ENCODE data around the gene IMMP2L. TPM values are rescaled to one million over a fixed set of nuclear protein-coding genes. Genes with fewer than 3 reads are reported as not detected.

IMMP2L gene
- total RNA-seq, 1 donor from 2014 or later, result 11.2 TPM

DNA sequence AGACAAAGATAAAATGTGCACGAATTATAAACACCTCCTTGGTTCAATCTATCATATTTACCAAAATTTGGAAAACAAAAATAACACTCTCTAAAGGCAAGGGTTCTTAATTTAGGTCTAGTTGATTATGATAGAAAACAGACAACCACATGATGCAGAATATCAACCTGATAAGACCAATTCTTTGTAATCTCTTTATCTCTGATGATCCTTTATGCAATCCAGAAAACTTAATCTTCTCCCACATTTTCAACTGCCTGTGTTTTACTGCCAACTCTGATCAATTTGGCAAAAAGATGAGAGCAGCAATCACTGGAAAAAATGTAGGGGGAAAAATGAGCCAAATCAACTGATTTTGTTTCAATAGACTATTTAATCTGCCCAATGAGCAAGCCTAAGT is 322.9 kb downstream of the IMMP2L start:
- no peak overlapping the region for H3K27ac Mint-ChIP-seq (ENCODE audit: unreplicated experiment)

DNA sequence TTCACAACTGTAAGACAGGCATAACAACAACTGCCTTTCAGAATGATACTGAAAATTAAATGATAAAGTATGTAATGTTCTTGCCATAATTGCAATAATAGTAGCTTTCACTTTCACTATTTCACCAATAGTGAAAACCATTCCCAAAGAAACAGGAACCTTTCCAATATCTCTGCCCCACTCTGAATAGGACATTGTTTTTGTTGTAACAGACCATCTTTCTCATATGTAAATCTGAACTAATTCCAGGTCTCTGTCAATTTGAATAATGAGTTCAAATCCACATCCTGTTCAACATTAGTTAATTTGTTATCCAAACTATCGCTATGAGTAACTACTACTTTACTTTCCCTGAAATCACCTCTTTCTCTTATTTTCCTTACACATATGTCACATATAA is 323.4 kb downstream of the IMMP2L start:
- H3K4me1 Mint-ChIP-seq (ENCODE audit: unreplicated experiment), result no peaks in the 10 kb centered on the region
- H3K27ac Mint-ChIP-seq (ENCODE audit: unreplicated experiment), result no peak overlapping the region
- H3K36me3 Mint-ChIP-seq (ENCODE audit: low read depth, unreplicated experiment), result no peaks in the 10 kb centered on the region
- TF ChIP-seq, protein P1, sequence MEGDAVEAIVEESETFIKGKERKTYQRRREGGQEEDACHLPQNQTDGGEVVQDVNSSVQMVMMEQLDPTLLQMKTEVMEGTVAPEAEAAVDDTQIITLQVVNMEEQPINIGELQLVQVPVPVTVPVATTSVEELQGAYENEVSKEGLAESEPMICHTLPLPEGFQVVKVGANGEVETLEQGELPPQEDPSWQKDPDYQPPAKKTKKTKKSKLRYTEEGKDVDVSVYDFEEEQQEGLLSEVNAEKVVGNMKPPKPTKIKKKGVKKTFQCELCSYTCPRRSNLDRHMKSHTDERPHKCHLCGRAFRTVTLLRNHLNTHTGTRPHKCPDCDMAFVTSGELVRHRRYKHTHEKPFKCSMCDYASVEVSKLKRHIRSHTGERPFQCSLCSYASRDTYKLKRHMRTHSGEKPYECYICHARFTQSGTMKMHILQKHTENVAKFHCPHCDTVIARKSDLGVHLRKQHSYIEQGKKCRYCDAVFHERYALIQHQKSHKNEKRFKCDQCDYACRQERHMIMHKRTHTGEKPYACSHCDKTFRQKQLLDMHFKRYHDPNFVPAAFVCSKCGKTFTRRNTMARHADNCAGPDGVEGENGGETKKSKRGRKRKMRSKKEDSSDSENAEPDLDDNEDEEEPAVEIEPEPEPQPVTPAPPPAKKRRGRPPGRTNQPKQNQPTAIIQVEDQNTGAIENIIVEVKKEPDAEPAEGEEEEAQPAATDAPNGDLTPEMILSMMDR (IDR thresholded peaks at IDR 0.05; ENCODE audit: unreplicated experiment), result no peak
- no peak for DNase-seq (ENCODE audit: low spot score)
- H3K9me3 Mint-ChIP-seq (ENCODE audit: unreplicated experiment), result no peaks in the 10 kb centered on the region
- H3K4me3 Mint-ChIP-seq (ENCODE audit: unreplicated experiment), result no peak overlapping the region
- no peaks in the 10 kb centered on the region for H3K27me3 Mint-ChIP-seq (ENCODE audit: unreplicated experiment)

More for the DNA sequence above, 322.9 kb downstream of the IMMP2L start:
- Mint-ChIP-seq H3K4me1 (ENCODE audit: unreplicated experiment) (no peaks in the 10 kb centered on the region), H3K36me3 (ENCODE audit: low read depth, unreplicated experiment) (no peaks in the 10 kb centered on the region), H3K4me3 (ENCODE audit: unreplicated experiment) (no peak overlapping the region), H3K27me3 (ENCODE audit: unreplicated experiment) (no peaks in the 10 kb centered on the region), H3K9me3 (ENCODE audit: unreplicated experiment) (no peaks in the 10 kb centered on the region)
- TF ChIP-seq, protein P1 (IDR thresholded peaks at IDR 0.05; ENCODE audit: unreplicated experiment), result no peak
- DNase-seq (ENCODE audit: low spot score), result no peak

DNA sequence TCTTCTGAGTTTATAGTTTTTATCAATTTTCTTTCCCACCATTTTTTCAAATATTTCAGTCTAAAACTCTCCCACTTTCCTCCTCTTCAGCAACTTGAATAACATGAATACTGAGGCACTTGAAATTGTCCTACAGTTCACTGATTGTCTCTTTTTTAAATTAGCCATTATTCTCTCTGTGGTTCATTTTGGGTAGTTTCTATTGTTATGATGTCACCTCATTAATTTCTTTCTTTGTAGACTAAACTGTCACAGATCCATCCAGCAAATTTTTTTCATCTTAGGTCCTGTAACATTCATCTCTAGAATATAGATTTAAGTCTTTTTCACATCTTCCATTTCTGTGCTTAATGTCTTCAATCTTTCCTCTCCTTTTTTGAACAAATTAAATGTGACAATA is 326.6 kb downstream of the IMMP2L start:
- no peaks in the 10 kb centered on the region for H3K9me3 Mint-ChIP-seq (ENCODE audit: unreplicated experiment)
- peaks cover 2% of the 10 kb centered on the region for H3K4me1 Mint-ChIP-seq (ENCODE audit: unreplicated experiment)
- H3K27ac Mint-ChIP-seq (ENCODE audit: unreplicated experiment), result no peak overlapping the region
- no peaks in the 10 kb centered on the region for H3K27me3 Mint-ChIP-seq (ENCODE audit: unreplicated experiment)
- DNase-seq (ENCODE audit: low spot score), result no peak
- H3K36me3 Mint-ChIP-seq (ENCODE audit: low read depth, unreplicated experiment), result no peaks in the 10 kb centered on the region
- no peak overlapping the region for H3K4me3 Mint-ChIP-seq (ENCODE audit: unreplicated experiment)
- TF ChIP-seq, protein P1 (IDR thresholded peaks at IDR 0.05; ENCODE audit: unreplicated experiment), result no peak

DNA sequence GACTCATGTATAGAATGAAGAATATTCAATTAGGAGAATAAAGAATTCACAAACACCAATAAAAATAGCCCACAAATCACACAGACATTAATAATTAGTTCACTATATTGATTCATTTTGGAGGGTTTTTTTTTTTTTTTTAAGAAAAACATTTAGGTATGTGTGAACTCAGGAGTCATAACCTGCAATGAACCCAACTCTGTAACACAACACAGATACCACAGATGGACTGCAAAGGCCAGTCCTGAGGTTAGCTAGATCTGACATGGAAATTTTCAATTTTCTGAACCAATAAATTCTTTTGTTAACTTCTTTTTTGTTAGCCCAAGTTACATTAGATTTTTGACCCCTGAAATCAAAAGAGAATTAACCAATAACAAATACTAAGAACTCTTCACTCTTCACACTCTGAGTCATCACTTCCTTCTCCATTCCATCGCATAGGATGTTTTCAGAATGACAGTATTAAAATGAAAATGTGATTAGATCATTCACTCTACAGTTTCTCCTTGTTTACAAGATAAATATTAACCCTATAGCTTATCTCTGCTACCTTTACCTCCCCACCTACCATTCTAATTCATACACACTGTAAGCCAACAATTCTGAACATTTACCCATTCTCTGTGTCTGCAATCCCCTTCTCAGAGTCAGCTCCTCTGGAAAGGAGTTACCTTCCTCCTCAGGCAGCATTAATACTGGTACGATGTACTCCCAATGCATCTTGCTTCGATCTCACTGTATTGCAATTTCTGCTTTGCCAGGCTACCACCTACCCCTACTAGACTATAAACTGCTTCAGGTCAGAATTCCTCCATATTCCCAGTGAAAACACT is 329.8 kb downstream of the IMMP2L start:
- H3K4me3 Mint-ChIP-seq (ENCODE audit: unreplicated experiment), result no peak overlapping the region
- TF ChIP-seq, protein P1 (IDR thresholded peaks at IDR 0.05; ENCODE audit: unreplicated experiment), result no peak
- H3K4me1 Mint-ChIP-seq (ENCODE audit: unreplicated experiment), result peaks cover 3% of the 10 kb centered on the region
- no peaks in the 10 kb centered on the region for H3K36me3 Mint-ChIP-seq (ENCODE audit: low read depth, unreplicated experiment)
- H3K9me3 Mint-ChIP-seq (ENCODE audit: unreplicated experiment), result no peaks in the 10 kb centered on the region
- no peak overlapping the region for H3K27ac Mint-ChIP-seq (ENCODE audit: unreplicated experiment)
- no peaks in the 10 kb centered on the region for H3K27me3 Mint-ChIP-seq (ENCODE audit: unreplicated experiment)
- DNase-seq (ENCODE audit: low spot score), result no peak

DNA sequence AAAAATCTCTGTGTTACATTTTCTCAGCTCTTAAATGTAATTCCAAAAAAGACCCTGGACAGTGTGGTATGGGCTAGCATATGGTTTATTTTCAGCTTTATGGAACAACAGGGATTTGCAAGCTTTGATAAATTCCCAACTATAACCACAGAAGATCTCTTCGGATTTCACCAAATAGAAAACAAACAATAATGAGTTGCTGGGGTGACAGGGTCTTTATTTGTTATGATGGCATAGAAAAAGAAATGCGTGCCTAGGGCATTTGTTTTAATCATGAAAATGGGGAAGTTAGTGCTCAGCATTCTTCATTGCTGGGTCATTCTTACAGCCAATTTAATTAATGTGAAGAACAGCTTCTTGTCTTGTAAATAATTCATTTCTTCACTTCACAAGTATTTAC is 332.4 kb downstream of the IMMP2L start:
- H3K27me3 Mint-ChIP-seq (ENCODE audit: unreplicated experiment), result peaks cover 2% of the 10 kb centered on the region
- TF ChIP-seq, protein P1 (IDR thresholded peaks at IDR 0.05; ENCODE audit: unreplicated experiment), result no peak
- H3K36me3 Mint-ChIP-seq (ENCODE audit: low read depth, unreplicated experiment), result no peaks in the 10 kb centered on the region
- H3K27ac Mint-ChIP-seq (ENCODE audit: unreplicated experiment), result no peak overlapping the region
- no peak for DNase-seq (ENCODE audit: low spot score)
- H3K9me3 Mint-ChIP-seq (ENCODE audit: unreplicated experiment), result no peaks in the 10 kb centered on the region
- peaks cover 13% of the 10 kb centered on the region for H3K4me1 Mint-ChIP-seq (ENCODE audit: unreplicated experiment)
- no peak overlapping the region for H3K4me3 Mint-ChIP-seq (ENCODE audit: unreplicated experiment)
